ENCODE results near the gene ERLEC1.
A peak's percentile ranks its signal among the peaks of the same experiment; 100 is the strongest.
"Not testable (repeated sequence)": the region's sequence is repeated elsewhere in the genome, so short reads cannot be mapped to it uniquely, and the experiment has no call there.

ERLEC1 gene

GRCh38 chr2:53840580-53840979, 53.7 kb downstream of the ERLEC1 start:
- no peak for ATAC-seq

DNA sequence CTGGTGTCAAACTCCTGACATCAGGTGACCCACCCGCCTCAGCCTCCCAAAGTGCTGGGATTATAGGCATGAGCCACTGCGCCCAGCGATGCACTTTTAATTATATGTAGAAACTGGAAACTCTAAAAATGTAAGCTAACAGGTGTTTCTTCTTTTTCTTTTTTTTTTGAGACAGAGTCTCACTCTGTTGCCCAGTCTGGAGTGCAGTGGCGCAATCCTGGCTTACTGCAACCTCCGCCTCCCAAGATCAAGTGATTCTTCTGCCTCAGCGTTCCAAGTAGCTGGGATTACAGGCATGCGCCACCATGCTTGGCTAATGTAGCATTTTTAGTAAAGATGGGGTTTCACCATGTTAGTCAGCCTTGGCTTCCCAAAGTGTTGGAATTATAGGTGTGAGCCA, 54.8 kb downstream of the ERLEC1 start:
- ATAC-seq: not testable (repeated sequence)

GRCh38 chr2:53842891-53843290, 56.0 kb downstream of the ERLEC1 start:
- ATAC-seq: no peak

GRCh38 chr2:53843595-53843994, 56.8 kb downstream of the ERLEC1 start:
- ATAC-seq: no peak

- no peak for ATAC-seq
These were observed 61.2 kb downstream of the ERLEC1 start for GRCh38 chr2:53848062-53848461.

- not testable (repeated sequence) for ATAC-seq
These were observed 64.4 kb downstream of the ERLEC1 start for GRCh38 chr2:53851052-53851757.

DNA sequence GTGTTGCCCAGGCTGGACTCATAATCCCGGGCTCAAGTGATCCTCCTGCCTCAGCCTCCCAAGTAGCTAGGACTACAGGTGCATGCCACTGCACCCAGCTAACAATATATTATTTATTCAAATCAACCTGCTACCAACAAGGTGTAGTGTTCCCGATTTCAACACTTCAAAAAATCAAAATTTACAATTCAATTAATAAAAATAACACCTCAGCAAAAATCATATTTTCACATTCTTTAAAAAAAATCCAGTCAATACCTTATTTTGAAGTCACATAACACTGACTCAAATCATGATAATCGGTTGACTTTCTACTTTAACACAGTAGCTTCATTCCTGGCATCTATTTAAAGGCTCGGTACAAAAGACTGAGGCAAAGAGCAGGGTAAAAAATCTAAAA, 65.7 kb downstream of the ERLEC1 start:
- no peak for ATAC-seq

DNA sequence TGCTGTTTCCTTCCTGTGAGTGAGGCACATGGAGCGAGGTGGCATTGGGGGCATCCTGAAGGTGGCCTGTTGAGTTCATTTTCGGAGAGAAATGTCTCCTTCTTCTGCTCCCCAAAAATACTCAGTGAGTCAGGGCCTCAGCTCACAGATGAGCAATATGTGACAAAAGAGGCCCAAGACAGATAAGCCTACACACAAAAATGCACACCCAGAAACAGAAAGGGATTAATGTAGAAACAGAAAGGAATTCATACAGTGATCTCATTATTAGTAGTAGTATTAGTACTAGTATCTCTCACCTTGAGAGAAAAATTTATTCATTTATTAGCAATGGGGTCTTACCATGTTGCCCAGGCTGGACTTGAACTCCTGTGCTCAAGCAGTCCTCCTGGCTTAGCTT, 67.8 kb downstream of the ERLEC1 start:
- peak; percentile 78 to 86 for ATAC-seq

DNA sequence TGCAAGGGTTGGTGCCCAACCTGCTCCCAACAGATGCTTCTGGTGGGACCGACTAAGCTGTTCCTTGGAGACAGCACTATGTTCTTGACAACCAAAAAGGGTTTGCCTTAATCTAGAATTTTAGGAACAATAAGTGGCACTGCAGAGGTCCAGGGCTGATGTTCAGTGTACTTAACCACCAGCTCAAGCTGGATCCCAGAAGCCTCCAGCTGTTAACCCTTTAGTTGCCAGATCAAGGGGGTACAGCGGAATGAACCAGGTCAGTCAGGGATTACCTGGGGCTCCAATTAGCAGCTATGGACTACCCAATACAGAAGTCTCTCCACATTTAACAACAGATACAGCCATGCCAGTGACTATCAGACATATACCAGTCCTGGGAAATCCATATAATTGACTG, 69.4 kb downstream of the ERLEC1 start:
- no peak for ATAC-seq

GRCh38 chr2:53859206-53860181, 72.7 kb downstream of the ERLEC1 start, which contains the start of gene GPR75:
Gene GPR75, minus strand, starts transcription at chr2:53859967. Its CDS starts 5,211 bp downstream, at chr2:53854756.
- no peak for ATAC-seq

DNA sequence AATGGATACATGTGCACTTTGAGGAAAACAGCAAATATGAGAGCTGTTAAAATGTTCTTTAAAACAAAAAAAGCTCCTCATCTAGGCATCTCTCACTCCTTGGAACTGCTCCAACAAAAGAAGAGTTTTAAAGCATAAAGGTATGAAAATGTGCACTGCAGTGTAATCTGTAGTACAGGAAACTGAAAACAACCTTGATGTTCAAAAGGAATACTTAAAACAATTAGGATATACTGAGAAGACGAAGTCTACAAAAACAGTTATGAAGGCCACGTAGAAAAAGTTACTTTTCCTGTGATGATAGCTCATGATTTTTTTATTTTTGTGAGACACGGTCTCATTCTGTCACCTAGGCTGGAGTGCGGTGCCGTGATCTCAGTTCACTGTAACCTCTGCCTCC, 75.0 kb downstream of the ERLEC1 start:
- no peak for ATAC-seq

- no peak for ATAC-seq
These were observed 76.8 kb downstream of the ERLEC1 start for GRCh38 chr2:53863538-53864227.

GRCh38 chr2:53865264-53865663, 78.4 kb downstream of the ERLEC1 start:
- ATAC-seq: no peak

DNA sequence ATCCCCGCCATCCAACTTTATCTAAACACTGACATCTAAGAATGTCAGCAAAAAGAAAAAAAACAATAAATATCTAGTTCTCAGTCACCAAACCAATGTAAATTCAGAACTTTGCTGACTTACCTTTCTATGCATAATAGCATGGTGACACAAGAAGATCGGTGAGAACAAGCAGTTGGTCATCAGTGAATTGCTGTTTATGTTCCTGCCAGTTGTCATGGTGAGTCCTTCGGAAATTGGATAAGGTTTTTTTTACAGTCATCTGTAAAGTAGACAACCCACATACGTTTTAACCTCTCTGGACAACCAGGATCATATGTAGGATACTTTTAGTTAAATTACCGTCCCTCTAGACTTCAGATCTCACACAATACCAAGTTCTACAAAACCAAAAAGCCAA, 79.1 kb downstream of the ERLEC1 start:
- no peak for ATAC-seq

GRCh38 chr2:53867169-53867568, 80.3 kb downstream of the ERLEC1 start:
- no peak for ATAC-seq

DNA sequence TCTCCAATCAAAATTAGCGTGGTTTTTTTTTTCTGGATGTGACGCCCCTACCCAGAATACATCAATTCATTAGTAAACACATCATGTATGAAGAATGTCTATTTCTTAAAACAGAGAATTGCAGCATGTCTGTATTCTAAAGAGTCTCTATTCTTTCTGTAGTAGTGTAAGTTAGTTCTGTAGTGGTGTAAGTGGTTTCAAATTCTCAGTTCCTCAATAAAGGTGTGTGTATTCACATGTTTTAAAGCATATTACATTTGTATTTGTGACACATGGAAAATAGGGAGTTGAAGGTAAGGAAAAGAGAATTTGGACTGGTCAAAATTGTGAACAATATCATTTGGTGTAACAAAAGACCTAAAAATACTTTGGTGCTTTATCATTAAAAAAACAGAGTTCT, 80.9 kb downstream of the ERLEC1 start:
- no peak for ATAC-seq

All from activated CD4-positive, CD25-positive, alpha-beta regulatory T cell treated with anti-CD3 and anti-CD28 coated beads, Interleukin-2, amount 50 U/mL, for 24 hours (primary cell).